ENCODE results near the gene LHX3.

GRCh38 chr9:136222166-136222905 lies 17.4 kb upstream of the LHX3 start:
- TF ChIP-seq CTCF (IDR thresholded peaks at IDR 0.05) (no peak), POLR2AphosphoS5 (IDR thresholded peaks at IDR 0.05) (no peak), POLR2A (IDR thresholded peaks at IDR 0.05) (no peak)

Measured in prostate gland (tissue), 2 donors.